Activated CD4-positive, alpha-beta T cell treated with anti-CD3 and anti-CD28 coated beads, Interleukin-2, amount 50 U/mL, for 1 hour (primary cell): ENCODE measurements around the gene PAF1.
A peak's percentile ranks its signal among the peaks of the same experiment; 100 is the strongest.

Experiments
- DNase-seq: peaks from one replicate; pipeline ENCODE4 v3.0.0-alpha.2; 2020

PAF1 gene

DNA sequence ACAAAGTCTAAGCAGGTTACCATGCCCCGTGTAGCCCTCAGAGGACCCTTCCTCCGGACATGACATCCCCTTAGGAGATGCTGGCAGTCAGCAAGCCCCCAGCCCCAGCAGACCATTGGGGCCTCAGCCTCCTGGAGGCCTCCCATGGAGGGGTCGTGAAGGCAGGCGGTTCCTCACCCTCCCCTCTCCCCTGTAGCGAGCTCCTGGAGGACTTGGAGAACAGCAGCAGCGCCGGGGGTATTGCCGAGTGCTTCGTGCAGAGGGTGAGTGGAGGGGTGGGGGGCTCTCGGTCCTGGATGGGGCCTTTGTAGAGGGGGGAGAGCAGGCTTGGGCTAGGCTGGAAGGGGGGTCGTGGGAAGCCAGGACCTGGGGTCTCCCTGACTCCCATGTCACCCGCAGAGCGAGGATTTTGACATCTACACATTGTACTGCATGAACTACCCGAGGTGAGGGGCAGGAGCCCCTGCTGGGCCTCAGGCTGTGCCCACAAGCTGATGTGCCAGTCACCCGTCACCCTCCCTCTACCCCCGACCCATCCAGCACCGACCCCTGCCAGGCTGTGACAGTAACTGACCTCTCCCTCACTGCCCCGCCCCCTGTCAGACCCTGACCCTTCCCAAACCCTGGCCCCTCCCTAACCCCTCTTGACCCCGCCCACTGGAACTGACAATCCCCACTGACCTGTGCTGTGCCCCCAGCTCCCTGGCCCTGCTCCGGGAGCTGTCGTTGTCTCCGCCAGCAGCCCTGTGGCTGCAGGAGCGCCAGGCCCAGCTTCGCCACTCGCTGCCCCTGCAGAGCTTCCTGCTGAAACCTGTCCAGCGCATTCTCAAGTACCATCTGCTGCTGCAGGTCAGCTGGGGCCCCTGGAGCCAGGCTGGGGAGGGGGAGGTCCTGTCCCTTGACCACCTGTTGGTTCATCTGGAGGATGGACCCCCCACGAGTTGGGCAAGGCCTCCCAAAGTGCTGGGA, 25.5 kb upstream of the PAF1 start:
- DNase-seq, result no peak

DNA sequence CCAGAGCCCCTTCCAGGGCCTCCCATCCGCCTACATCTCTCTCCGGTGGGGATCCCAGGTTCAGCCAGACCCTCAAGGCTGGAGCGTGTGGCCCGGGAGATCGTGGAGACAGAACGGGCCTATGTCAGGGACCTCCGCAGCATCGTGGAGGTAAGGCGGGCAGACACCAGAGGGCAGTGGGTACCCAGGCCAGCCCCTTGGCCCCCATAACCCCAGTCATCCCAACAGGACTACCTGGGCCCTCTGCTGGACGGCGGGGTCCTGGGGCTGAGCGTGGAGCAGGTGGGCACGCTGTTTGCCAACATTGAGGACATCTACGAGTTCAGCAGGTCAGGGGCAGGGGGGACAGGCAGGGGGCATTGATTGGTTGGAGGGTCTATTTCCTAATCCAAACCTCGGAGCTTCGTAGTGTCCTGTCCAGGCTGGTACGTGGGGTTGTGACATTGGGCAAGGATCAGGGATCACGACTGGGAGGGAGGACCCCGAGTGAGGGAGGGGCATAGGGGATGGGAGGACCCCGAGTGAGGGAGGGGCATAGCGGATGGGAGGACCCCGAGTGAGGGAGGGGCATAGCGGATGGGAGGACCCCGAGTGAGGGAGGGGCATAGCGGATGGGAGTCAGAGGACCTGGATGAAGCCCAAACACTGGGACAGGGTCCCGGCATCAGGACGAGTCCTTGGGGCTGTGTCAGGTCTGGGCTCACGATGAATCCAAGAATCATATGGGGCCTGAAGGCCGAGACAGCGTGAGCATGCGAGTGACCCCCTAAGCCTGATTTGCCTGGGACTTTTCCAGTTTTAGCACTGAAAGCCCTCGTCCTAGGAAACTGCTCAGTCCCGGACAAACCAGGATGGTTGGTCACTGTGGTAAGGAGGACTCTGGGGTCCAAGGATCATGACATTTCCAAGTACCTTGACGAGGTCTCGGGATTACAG, 24.5 kb upstream of the PAF1 start:
- no peak for DNase-seq

DNA sequence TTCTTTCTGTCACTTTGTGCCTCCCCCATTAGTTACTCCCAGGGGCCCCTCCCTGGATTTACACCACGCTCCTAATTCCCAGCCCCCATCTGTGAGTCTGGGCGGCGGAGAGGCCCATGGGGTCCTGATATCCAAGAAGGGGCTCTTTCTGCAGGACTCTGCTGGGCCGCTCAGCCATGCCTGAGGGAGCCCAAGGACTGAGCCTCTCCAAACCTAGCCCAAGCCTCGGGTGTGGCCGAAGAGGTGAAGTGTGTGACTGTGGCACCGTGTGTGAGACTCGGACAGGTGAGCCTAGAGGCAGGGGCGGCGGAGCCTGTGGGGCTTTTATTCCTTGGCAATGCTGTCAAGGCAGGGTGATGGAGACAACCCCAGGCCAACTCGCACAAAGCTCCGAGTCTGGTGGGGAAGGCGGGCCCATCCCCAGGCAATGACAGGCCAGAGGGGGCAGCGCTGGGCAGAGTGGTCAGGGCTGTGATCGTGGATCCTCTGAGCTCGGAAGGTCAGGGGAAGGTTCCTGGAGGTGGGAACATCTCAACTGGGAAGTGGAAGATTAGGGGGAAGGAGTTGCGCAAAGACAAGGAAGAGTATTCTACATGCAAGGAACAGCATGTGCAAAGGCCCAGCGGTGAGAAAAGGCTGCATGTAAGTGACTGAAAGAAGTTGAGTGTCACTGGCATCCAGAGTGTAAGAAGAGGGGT, 23.2 kb upstream of the PAF1 start:
- DNase-seq, result no peak

DNA sequence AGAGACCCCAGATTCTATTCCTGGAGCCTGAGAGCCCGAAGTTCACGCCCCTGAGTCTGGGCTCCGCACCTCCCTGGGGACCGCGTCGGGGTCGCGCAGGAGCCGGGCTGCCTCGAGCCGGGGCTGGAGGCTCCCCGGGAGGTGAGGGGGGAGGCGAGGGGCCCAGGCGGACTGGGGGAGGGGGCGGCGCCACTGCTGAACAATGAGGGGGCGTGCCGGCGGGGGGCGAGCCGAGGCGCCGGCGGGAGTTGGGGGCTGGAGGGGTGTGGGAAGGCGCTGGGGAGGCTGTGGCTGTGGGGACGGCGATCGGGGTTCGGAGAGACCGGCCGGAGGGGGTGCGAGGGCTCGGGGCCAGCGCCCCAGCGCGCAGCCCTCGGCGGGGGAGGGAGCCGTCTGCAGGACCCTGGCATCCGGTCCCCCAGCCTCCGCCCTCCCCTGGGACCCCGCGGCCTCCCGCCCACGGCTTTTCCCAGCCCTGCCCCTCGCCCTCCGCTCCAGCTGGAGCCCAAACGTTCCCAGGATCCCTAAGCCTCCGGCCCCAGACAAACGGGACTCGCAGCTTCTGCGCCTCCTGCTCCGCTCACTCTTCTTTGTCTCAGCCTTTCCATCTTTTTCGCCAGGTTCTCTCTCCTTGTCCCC, 22.5 kb upstream of the PAF1 start:
- peak; percentile 32 for DNase-seq

DNA sequence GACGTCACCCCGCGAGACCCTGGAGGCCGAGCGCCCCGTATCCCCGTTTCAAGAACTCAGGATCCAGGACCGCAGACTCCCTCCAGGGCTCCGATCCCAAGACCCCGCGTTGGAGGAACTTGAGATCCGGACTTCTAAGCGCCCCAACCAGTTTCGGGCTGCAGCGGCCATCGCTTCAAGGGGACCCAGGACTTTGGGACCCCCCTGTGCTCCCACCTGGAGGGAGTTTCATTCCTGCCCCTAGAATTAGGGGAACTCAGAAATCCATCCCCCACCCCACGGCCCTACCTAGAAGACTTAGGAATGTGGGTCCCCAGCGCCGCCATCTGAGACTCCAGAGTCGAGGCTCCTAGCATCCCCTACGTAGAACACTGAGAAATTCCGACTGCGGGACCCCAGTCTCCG, 22.0 kb upstream of the PAF1 start:
- DNase-seq, result no peak

DNA sequence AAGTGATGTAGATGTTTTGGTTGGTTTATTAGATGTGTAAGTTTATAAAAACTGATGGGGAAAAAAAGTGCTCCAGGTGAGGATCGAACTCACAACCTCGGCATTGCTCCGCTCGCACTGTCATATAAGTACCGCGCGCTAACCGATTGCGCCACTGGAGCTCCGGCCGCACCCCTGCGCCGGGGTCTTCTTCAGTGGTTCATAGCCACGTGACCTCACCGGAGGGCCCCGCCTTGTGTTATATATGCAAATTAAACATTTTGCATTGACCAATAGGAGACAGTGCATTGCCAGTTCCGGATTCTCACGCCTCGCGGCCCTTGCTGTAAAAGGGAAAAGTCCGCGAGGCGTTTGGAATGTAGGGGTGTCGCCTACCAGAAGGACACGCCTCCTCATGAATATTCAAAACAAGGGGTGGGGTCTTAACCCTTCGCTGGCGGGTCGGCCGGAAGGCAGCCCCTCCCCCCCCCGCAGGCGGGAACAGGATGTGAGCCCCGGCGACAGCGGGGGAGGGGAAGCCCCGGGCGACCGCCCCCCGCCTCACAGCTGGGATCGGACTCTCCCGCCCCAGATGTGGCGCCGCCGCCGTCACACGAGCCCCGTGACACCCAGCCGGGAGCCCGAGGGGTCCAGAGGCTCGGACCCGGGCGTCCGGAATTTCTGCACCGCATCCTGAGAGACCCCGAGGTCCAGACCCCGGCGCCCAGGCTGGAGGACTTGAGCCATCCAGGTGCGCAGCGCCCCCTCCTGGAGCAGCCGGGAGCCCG, 21.4 kb upstream of the PAF1 start, which contains the start of gene PLEKHG2:
TSS of gene PLEKHG2 (plus strand) at position 570 of the 767 bp plus-strand sequence. CDS start 1,418 bp downstream, outside the sequence.
- peak; percentile 97 for DNase-seq

DNA sequence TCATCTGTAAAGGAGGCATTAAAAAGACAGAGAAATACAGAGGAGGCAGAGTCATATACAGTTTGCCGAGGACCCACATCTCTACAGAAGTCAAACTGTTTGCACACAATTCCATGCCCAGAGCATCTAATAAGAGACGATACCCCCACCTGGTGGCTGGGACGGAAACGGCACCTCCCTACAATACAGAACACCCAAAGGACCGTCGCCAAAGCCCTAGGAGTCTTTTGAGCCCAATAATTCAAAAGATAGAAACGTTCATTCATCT, 20.9 kb upstream of the PAF1 start:
- DNase-seq, result peak; percentile 93

DNA sequence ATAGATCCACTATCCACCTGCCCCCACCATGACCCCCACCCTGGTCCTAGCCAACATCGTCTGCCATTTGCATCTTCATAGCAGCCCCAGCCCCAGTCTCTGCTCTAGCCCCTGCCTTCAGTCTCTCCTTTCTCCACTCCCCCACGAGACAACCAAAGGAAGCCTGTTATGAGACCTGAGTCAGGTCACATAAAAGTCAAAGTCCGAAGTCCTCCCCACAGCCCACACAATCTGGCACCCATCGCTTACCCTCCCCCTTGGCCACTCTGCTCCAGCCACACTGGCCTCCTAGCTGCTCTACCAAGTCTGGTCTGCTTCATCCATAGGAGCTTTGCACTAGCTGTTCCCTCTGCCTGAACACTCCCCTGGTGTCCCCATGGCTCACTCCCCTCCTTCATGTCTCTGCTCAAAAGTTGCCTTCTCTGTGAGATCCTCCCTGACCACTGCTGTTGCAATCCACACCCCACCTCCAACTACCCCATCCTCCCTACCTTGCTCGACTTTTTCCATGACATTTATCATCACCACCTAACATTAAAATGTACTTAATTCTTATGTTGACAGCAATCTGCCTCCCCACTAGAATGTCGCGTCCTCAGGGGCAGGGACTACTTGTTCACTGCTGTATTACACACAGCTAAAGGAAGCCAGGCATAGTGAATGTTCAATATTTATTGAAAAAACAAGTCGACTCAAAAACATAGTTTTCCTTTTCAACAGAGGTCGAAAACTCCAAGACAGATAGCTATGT, 20.4 kb upstream of the PAF1 start:
- peak; percentile 49 for DNase-seq

DNA sequence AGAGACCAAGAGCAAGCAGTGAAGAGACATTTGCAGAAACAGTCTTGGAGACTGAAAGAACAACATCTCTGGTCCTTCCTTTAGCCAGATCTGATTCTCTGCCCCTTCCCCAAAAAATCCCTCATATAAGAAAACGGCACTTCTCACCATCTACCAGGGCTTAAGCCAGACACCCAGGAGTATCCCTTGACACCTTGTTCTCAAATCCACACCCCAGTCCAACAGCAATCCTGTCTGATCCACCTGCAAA, 19.9 kb upstream of the PAF1 start:
- DNase-seq, result no peak

DNA sequence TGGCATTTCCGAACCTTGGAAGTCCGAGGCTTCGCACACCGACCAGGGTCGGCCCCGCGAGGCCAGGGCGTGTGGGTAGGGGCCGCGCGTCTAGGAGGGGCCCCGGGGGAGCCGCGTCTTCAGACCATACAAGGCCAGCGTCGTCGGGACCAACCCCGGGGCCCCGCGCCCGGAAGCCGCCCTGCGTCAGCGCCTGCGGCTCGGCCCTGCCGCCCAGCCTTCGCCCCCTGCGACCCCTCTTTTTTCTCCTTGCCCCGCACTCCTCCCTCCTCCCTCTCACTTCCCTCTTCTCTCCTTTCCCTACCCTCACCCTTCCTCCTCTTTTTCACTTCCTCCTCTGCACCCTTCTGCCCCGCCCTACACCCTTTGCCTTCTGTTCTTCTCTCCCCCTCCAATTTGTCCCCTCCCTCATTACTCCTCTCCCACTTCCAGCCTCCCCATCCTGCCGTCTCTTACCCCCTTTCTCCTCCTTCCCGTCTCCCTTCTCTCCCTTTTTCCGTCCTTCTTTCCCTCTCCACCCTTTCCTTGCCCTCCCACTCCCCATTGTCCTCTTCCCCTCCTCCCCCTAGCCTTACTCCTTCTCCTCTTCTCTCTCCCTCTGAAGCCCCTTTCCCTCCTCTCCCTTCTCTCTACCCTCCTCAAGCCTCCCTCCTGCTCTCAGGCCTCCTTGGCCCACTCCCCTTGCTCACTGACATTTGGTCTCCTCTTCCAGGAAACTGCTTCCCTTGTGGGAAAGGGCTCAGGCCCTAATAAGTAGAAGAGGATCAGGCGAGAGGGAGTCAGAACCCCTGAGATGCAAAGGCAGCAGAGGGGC, 19.3 kb upstream of the PAF1 start:
- DNase-seq, result peak; percentile 82

DNA sequence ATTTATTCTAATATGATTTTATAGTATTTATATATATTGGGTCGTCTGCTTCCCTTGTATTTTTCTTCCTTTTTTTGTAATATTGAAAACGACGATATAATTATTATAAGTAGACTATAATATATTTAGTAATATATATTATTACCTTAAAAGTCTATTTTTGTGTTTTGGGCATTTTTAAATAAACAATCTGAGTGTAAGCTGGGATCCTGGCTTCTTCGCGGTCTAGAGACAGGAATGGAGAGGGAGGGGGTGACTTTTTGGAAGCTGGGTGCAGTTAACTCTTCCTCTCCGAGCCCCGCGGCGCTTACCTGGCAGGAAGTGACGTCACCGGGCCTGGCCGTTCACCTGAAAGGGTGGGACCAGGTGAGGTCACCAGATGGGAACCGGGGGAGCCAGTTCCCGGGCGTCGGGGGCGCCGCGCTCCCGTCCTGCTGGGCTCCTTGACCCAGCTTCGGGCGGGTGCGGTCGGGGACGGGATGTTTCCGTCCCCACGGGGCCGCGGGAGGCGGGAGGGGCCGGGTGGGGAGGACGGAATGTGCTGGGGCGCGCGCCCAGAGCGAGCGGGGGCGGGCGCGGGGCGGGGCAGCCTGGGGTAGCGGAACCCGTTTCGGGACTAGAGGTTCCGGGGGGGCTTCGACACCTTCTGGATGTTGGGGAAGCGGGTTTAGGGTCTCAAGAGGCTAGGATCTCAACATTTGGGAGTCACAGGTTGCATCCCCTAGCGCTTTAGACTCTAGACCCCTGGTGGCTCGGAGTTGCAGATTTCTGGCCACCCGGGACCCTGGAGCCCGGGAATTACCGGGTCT, 18.5 kb upstream of the PAF1 start:
- peak; percentile 94 for DNase-seq

DNA sequence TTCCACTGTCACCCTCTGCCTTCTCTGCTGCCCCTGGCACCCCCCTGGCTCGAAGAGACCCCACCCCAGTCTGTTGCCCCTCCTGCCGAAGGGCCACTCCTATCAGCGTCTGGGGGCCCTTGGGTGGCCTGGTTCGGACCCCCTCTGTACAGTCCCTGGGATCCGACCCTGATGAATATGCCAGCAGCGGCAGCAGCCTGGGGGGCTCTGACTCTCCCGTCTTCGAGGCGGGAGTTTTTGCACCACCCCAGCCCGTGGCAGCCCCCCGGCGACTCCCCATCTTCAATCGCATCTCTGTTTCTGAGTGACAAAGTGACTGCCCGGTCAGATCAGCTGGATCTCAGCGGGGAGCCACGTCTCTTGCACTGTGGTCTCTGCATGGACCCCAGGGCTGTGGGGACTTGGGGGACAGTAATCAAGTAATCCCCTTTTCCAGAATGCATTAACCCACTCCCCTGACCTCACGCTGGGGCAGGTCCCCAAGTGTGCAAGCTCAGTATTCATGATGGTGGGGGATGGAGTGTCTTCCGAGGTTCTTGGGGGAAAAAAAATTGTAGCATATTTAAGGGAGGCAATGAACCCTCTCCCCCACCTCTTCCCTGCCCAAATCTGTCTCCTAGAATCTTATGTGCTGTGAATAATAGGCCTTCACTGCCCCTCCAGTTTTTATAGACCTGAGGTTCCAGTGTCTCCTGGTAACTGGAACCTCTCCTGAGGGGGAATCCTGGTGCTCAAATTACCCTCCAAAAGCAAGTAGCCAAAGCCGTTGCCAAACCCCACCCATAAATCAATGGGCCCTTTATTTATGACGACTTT, 17.7 kb upstream of the PAF1 start:
- peak; percentile 46 for DNase-seq

DNA sequence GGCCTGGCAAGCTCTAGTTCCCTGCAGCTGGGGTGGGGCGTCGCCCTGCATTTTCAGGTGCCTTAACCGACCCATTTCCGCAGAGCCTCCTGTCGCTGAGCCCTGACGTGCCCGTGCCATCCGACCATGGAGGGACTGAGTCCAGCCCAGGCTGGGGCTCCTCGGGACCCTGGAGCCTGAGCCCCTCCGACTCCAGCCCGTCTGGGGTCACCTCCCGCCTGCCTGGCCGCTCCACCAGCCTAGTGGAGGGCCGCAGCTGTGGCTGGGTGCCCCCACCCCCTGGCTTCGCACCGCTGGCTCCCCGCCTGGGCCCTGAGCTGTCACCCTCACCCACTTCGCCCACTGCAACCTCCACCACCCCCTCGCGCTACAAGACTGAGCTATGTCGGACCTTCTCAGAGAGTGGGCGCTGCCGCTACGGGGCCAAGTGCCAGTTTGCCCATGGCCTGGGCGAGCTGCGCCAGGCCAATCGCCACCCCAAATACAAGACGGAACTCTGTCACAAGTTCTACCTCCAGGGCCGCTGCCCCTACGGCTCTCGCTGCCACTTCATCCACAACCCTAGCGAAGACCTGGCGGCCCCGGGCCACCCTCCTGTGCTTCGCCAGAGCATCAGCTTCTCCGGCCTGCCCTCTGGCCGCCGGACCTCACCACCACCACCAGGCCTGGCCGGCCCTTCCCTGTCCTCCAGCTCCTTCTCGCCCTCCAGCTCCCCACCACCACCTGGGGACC, 16.9 kb upstream of the PAF1 start:
- peak; percentile 64 for DNase-seq

DNA sequence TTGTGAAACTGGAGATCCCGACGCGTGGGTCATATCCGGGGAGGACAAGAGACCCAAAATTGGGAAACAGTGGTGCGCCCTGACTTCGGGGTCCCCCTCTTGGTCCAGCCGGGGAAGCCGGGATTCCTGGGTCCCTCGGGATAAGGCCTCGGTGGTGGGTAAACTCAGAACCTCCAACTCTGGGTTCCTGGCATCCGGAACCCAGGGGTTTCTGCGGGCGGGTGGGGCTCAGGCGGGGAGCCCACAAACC, 16.4 kb upstream of the PAF1 start:
- DNase-seq, result no peak

DNA sequence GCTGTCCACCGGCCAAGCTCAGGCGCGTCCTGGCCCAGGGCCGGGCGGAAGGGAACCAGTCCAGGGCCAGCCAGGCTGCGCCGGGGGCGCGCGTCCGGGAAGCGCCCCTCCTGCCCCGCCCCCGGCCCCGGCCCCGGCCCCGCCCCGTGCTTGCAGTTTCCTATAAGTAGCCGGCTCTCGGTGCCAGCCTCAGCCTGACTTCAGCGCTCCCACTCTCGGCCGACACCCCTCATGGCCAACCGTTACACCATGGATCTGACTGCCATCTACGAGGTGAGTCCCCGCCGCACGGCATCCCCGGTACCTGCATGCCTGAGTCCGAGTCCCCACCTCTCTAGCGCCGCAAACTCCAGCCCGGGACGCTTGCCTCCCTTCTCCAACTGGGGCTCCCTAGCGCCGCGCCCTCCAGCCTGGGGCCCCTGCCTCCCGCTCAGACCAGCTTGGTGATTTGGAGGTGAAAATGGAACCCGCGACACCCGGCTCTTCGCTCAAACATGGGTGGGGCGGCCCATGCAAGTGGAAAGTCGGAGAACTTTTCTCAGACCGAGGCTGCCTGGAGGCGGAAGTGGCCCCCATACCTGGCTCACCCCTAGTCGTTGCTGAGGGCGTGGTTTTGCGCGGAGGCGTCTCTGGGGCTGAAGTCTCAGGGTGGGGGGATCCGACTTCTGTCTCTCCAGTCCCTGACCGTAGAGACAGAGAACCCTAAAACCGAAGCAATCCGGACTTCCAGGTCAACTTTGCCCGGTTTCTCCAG, 15.9 kb upstream of the PAF1 start, which contains the start of gene ZFP36:
TSS of gene ZFP36 (plus strand) at position 192 of the 754 bp plus-strand sequence. CDS start at position 250, 58 bp downstream.
- peak; percentile 90 for DNase-seq

DNA sequence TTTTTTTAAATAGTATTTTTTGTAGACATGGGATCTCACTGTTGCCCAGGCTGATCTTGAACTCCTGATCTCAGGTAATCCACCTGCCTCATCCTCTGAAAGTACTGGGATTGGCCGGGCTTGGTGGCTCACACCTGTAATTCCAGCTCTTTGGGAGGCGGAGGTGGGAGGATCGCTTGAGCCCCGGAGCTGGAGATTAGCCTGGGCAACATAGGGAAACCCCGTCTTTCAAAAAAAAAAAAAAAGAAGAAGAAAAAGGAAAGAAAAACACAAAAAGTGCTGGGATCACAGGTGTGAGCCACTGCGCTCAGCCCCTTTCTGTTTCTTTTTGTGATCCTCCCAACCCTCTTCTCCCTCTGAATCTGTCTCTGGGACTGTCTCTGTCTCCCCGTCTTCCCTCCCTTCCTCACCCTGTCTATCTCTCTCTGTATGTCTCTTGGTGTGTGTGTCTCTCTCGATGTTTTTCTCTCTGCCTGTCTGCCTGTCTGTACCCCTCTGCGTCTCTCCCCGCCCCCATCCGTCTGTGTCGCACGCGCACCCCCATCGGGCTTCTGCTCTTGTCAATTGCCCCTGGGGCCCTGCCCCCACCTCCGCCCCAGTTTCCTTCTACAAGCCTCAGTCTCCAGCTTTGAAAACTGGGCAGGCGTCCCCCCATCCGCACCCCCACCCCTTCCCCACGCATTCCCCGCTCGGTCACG, 15.2 kb upstream of the PAF1 start:
- peak; percentile 93 for DNase-seq
